GM21619 (cell line): ENCODE results near the gene LHX4.

Experiments used
- ATAC-seq: cut with Tn5 transposase; IDR thresholded peaks from one replicate; pipeline ENCODE4 v1.9.1; 2021; ENCODE audit not compliant: unreplicated experiment

Gene LHX4

GRCh38 chr1:180294711-180295110 is 64.6 kb downstream of the LHX4 start:
- no peak for ATAC-seq

- no peak for ATAC-seq
Observed at GRCh38 chr1:180295999-180296398, 65.9 kb downstream of the LHX4 start.

- ATAC-seq, result no peak
Observed at GRCh38 chr1:180299479-180300221, 69.6 kb downstream of the LHX4 start.

DNA sequence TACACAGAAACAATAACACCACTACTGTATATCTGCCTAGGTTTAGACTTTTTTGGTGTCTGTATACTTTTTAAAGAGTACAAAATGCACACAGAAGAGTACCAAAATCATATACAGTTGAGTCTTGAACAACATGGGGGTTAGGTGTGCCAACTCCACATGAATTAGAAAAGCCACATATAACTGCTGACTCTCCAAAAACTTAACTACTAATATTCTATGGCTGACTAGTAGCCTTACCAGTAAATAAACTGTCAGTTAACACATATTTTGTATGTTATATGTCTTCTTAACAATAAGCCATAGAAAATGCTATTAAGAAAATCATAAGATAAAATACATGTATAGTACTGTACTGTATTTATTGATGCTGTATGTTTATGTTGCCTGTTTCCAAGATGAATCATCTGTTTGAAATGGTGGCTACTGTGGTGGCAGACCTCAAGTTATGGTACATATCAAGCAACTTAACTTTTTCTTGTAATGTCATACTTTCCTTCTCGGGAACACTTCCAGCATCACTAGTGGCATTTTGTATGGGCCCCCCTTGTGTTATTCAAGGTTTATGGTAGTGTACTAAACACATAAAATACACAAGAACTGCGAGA is 71.2 kb downstream of the LHX4 start:
- no peak for ATAC-seq

DNA sequence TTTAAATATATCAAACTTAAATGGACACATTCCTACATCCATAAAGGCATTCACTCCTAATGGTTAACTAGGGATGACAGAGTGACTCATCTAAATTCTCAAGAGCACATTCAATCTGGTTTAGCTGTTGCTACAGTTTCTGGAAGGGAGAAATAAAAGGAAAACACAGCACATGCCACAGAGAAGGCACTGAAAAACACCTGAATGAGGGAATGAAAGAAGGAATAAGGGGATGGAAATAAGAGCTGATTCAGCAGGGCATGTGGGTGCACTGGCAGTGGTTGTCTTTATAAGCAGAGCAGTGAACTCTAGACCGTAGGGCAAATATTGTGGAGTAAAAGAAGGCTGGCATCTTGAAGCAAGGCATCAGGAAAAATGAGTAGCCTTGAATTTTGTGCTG is 79.3 kb downstream of the LHX4 start:
- no peak for ATAC-seq

DNA sequence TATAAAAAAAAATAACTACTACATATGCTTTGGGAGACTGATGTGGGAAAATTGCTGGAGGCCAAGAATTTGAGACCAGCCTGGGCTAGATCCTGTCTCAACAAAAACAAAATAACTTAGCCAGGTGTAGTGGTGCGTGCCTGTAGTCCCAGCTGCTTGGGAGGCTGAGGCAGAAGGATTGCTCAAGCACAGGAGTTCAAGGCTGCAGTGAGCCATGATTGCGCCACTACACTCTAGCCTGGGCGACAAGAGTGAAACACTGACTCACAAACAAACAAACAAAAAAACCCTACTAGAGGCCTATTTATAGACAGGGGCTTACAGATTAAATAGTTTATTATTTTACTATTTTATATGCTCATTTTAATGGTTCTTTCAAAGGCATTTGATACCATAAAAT is 80.0 kb downstream of the LHX4 start:
- ATAC-seq, result no peak

GRCh38 chr1:180311011-180311730 is 81.1 kb downstream of the LHX4 start:
- ATAC-seq, result no peak

DNA sequence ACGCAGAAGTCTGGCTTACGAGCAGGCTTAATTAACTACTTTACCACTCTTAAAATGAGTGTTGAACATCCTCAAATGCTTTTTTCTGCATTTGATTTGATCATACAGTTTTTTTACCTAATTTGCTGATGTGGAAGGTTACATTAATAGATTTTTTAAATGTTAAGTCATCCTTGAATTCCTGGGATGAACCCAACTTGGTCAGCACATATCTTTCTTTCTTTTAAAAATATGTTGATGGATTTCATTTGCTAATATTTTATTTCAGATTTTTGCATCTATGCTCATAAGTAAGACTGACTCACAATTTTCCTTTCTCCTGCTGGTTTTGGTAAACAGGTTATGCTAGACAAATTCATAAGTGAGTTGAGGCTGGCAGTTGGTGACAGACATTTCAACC is 82.9 kb downstream of the LHX4 start:
- no peak for ATAC-seq

DNA sequence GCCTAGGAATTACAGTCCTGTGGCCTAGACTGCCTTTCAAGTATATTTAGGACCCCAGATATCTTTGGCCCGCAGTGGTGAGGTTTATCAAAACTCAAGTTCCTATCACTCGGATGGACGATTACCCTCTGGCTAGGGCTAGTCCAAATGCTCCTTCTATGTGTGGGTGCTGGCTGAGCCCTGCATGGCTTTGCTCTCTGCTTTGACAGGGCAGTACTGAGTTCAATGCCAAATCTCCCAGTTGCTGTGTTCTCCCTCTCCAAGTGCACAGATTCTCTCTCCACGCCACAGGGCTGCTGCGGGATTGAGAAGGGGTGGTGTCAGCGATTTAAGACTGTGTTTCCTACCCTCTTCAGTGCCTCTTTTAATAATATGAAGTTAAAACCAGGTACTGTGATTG is 97.0 kb downstream of the LHX4 start:
- no peak for ATAC-seq
